Adrenal gland (tissue), 5 donors: ENCODE data around the gene TENM4.

Experiments
- POLR2A ChIP-seq, 2 donors: fragments of 450-650 bp; IDR thresholded peaks; one replicate each; pipeline ENCODE4 v1.6.1; 2017; ENCODE audit warnings: antibody characterized with exemption in 2 of 2, mild to moderate bottlenecking in 2 of 2, moderate library complexity in 1 of 2
- TF ChIP-seq, protein P1 (sequence below), 6 experiments: fragments of 450-650 bp in 4 of 6; fragments of 200-600 bp in 2 of 6; sonication (generic) in 1 of 6; IDR thresholded peaks; 1 replicate in 5 of 6; 2 replicates in 1 of 6; pipeline versions ENCODE4 v1.5.1 to v1.8.0; 2016 to 2021; ENCODE audit warnings: antibody characterized with exemption in 6 of 6, mild to moderate bottlenecking in 2 of 6, moderate library complexity in 1 of 6
- donor health status: DM: no; HTN: no; CAD: no.

DNA sequence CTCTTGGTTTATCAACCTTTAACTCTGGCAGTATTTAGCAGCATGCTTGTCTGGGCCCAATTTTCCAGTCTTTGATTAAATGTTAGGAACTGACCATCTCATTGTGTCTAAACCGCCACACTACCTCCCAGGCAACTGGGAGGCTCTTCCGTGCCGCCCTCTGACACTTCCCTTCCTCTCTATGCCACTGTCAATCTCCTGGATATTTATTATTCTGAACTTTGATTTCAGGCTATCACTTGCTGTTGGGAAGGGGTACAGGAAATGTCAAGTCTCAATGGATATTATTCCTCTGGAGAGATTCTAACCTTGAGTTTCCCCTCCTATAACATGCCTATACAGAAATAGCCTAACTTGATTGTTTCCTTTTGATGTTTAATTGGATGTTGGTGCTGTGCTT lies 643.3 kb downstream of the TENM4 start:
- no peak for TF ChIP-seq POLR2A (IDR thresholded peaks at IDR 0.05)
- TF ChIP-seq, protein P1, sequence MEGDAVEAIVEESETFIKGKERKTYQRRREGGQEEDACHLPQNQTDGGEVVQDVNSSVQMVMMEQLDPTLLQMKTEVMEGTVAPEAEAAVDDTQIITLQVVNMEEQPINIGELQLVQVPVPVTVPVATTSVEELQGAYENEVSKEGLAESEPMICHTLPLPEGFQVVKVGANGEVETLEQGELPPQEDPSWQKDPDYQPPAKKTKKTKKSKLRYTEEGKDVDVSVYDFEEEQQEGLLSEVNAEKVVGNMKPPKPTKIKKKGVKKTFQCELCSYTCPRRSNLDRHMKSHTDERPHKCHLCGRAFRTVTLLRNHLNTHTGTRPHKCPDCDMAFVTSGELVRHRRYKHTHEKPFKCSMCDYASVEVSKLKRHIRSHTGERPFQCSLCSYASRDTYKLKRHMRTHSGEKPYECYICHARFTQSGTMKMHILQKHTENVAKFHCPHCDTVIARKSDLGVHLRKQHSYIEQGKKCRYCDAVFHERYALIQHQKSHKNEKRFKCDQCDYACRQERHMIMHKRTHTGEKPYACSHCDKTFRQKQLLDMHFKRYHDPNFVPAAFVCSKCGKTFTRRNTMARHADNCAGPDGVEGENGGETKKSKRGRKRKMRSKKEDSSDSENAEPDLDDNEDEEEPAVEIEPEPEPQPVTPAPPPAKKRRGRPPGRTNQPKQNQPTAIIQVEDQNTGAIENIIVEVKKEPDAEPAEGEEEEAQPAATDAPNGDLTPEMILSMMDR (IDR thresholded peaks at IDR 0.05) = no peak
